COR-L47 (cell line): Measurements from ENCODE around the gene RASA3.

Source experiments
- DNase-seq: peaks from one replicate; lab custom pipeline; 2025; lab: John Stamatoyannopoulos, UW

The RASA3 gene

GRCh38 chr13:114067381-114067885 is 65.0 kb downstream of the RASA3 start:
- no peak for DNase-seq

GRCh38 chr13:114066956-114067355 is 65.5 kb downstream of the RASA3 start:
- DNase-seq, result no peak

- no peak for DNase-seq
Observed at GRCh38 chr13:114065926-114066774, 66.3 kb downstream of the RASA3 start.

DNA sequence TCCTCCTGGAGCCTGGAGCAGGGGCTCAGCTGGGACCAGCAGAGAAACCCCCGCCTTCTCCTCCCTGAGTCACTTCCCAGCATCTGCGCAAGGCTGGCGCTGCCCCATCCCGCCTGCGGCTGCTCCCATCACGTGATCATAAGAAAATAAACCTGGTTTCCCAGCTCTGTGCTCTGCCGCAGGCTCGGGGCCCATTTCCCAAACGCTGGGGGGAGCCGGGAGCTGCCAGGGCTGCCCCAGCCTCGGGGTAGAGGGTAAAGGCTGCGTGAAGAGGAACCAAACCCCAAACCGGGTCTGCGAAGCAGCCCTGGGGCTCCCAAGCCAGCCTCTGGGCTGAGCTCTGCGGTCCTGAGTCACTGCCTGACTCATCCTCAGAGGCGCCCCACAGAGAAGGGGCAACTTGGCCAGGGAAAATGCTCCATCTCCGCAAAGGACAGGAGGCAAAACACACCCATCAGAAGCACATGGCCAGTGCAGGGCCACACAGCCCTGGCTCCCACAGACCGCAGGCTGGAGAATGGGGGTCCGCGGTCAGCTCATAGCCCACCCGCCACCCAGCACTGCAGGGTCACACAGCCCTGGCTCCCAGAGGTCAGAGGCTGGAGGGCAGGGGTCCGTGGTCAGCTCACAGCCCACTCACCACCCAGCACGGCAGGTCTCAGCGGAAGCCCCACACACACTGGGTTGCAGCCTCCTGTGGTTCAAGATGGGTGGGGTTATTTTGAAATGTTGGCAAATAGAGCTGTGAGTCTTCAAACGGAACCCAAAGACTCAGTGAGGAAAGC is 67.1 kb downstream of the RASA3 start:
- peak; percentile 78 for DNase-seq

DNA sequence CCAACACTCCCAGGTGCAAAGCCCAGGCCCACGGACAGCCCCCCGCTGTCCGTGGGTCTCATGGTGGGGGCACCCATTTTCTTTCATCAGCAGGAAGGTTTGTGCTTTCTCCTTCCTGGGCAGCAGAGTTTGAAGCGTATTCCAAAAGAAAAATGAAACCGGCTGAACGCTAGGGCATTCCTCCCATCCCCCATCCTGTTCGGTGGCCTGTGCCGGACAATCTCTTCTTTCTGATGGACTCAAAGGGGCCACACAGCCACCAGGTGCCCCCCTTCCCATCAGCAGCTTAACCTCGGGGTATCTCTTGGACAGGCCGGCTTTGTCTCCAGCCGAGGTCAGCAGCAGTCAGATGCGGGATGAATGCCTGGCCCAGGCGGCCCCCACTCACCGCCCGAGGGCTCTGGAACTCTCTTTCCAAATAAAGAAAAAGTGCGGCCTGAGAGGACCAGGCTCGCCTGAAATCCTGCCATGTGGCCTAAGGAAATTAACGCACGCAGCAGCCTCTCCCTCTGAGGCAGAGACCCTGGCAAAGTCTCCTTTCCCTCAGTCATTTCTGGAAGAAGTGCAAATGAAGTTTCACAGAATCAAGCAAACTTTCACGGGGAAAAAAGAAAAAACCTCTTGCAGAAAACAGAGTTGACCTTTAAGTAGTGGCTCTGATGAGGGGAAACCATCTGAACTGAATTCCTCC is 67.8 kb downstream of the RASA3 start:
- no peak for DNase-seq

GRCh38 chr13:114063545-114064449 is 68.6 kb downstream of the RASA3 start:
- DNase-seq, result no peak

DNA sequence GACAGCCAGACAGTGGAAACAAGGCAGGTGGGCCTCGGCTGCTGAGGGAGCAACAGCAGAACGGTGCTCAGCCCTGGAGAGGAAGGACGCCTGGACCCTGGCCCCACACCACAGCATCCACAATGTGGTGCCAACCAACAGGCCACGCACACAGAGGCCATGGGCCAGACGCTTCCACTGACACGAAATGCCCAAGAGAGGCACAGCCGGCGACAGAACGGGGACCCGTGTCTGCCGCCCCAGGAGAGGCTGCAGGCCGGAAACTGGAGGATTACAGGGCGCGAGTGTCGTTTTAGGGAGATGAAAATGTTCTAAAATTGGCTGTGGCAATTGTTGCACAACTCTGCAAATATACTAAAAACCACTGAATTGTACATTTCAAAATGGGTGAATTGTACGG is 69.7 kb downstream of the RASA3 start:
- no peak for DNase-seq

DNA sequence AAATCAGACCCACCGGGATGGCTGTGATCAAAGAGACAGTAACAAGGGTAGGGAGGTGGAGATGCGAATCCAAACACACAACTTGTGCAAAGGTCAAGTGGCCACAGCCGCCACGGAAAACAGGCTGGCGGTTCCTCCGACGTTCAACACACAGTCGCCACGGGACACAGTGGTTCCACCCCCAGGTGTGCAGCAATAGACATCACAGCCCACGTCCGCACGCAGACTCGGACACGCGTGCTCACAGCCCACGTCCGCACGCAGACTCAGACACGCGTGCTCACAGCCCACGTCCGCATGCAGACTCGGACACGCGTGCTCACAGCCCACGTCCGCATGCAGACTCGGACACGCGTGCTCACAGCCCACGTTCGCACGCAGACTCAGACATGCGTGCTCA is 70.1 kb downstream of the RASA3 start:
- DNase-seq, result no peak

DNA sequence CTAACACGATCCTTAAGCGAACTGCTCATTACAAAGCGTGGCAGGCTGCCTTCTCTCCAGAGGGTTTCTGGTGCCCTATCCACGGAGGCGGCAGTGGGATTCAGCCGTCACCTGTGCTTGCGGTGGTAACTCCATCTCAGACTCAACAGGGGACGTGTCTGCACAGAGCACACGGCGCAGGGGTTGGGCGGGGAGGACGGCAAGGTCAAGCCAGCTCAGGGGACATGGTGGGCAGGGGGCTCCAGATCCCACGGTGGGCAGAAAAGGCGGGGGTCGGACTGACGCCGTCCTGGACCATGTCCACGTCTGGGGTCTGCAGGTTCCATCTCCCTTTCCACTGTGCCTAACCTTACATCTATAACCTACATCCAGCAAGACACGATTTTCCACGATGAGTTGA is 70.7 kb downstream of the RASA3 start:
- DNase-seq, result no peak

GRCh38 chr13:114061047-114061446 is 71.4 kb downstream of the RASA3 start:
- no peak for DNase-seq

DNA sequence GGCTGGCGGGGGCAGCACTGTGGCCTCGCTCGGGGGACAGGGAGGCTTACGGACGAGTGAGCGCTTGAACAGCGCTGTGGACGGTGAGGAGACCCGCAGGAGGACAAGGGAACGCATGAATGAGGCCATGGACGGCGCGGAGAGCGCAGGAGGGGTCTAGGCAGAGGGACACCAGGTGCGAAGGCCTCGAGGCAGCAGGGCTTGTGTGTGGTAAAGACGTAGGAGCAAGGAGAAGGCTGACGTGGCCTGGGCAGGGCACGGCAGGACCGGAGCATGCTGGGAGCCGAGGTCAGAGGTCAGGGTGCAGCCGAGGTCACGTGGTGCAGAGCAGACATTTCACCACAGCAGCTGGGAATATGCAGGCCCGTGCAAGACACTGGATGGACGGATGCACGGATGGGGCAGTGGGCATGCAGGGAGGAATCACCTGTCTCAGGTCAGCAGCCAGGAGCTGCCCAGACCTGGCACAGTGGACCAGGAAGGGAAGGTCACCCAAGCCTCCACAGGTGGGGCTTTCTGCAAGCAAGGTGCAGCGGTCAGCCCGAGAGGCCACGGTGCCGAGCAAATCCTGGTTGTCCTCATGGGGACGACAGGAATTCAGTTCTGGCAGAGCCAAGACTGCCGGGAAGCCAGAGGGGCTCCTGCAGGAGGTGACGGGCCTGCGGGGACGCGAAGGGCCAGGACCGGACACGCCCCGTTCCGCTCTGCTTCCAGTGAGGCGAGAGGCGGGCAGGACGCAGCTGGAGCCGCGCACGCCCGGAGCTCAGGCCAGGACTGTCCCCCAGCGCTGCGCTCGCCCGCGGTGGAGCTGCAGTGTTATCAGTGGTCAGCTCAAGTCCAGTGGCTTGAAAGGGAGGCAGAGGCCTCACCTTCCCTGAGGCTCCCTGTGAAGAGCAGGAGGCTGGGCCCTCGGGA is 72.2 kb downstream of the RASA3 start:
- DNase-seq, result no peak

DNA sequence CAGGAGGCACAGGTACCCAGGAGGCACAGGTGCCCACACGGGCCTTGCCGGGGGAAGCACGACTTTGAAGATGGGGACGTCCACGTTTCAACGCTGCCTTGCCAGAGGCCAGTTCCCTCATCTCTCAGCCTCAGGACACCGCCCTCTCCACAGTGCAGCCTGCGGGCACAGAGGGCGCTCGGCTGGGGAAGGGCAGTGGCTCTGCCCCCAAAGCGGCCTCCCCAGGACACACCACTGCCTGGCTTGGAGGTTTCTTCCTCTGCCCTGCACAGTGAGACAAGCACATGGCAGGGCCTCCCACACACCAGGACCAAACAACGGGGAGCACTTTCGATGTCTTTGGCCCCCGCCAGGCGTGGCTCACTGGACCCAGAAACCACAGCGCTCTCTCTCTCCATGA is 73.0 kb downstream of the RASA3 start:
- no peak for DNase-seq

DNA sequence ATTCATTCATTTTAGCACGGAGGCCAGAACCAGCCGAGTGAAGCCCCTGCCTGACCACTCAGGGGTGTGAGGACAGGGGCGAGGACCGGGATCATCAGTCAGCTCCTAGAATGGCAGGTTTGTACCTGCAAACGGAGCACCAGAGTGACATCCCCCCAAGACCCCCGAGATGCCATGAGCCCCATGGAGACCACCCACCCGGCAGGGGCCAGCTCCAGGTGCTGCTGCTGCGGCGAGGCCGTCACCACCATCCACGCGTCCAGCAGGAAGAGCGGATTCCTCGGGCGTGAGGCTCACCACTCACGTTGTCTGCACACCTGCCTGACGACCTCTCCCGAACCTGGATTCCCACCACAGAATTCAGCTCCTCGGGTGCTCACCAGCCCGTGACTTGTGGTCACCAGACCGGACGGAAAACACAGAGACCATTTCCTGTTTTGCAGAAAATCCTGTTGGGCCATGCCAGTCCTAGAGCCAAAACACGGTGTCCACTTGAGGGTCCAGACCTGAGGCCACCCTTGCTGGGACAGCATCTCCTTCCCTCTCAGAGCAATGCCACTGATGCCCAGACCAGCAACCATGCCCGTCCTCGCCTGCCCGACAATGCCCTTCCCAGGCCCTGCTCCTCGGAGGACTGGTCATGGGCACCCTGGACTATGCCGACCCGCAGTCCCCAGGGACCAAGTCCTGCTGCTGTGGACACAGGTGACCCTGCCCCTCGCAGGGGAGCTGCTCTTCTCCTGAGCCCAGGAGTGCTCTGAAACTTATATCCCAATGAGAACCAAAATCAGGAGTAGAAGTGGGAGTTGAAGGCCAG is 74.2 kb downstream of the RASA3 start:
- DNase-seq, result no peak

DNA sequence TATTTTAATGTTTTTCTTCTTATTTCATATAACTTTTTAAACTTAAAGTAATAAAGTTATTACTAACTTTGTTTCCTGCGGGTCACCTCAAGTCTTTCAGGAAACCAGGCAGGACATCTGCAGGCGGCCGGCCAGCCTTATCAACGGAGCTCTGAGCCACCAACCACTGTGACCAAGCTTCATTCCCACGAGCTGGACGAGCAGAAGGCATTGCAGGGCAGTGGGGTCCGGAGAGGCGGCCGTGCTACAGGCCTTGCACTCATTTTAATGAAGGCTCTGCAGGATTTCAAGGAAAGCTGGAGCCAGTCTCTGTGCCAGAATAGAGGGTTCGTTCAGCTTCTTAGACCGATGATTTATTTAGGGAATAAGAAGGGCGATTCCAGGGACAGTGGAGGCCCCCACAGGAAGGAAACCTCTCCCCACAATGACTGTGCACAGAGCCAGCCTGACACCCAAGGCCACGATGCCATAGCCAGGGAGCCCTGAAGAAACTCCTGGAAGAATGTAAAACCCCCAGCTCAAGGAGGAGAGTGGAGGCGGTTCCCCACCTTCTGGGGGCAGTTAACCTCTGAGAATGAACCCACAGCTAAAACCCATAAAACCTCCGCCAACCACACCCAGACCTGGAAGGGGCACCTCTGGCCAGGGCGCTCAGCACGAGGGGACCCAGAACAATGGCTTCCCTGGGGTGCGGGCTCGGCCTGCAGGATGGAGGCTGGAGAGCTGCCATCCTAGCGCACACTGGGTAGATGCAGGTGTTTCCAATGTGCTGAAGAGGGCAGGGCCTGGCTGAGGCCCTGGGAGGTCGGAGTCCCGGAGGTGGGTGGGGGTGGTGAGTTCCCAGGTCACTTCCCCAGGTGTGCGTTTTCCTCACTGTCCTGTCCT is 75.0 kb downstream of the RASA3 start:
- peak; percentile 72 for DNase-seq

GRCh38 chr13:114056205-114057013 is 76.0 kb downstream of the RASA3 start:
- no peak for DNase-seq

DNA sequence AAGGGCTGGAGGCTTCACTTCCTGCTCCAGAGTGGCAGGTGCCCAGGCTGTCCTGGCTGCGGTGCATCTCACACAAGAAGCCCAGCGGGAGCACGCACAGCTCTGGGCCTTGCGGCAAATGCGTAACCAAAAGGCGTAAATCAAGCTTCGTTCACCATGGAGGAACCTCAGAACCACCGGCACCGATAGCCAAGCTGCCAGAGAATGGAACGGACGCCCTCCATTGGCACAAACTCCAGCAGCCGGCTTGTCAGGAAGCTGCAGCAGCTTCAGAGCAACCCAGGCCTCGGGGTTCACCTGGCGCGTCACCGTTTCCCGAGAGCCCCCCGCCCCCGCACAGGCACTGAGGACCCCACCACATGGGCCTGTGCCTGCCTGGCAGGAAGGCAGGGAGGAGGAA is 76.7 kb downstream of the RASA3 start:
- no peak for DNase-seq

GRCh38 chr13:114054830-114055439 is 77.5 kb downstream of the RASA3 start:
- no peak for DNase-seq
